Measurements from ENCODE around the gene MLLT6.

DNA sequence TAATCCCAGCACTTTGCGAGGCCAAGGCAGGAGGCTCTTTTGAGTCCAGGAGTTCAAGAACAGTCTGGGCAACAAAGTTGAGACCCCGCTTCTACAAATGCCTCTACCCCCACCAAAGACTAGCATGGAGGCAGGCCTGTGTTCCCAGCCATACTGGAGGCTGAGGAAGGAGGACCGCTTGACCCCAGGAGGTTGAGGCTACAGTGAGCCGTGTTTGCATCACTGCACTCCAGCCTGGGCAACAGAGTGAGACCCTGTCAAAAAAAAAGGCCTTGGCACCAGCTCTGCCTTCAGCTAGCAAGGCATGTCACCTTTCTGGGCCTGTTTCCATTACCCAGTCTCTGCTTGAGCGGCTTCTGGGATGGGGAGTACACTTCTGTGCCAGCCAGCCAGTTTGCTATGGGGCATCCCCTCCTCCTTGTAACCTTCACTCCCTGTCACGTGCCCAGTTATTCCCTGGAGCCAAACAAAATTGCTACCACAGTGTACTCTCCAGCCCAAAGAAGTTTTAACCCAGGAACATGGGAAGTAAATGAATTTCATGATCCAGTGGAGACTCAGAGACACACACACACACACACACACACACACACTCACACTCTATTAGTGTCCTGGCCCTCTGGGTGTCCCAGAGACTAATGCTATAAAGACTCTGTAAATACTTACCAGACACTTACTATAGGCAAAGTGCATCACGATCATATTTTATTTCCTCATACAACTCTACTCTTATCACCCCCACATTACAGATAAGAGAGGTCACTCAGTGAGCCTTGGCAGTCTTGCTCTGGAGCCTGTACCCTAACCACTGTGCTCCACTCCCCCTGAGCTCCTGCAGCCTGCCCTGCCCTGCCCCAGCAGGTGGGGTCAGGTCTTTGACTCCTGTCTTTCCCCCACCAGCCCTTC lies 27.6 kb downstream of the MLLT6 start:
- TF ChIP-seq, protein P1, sequence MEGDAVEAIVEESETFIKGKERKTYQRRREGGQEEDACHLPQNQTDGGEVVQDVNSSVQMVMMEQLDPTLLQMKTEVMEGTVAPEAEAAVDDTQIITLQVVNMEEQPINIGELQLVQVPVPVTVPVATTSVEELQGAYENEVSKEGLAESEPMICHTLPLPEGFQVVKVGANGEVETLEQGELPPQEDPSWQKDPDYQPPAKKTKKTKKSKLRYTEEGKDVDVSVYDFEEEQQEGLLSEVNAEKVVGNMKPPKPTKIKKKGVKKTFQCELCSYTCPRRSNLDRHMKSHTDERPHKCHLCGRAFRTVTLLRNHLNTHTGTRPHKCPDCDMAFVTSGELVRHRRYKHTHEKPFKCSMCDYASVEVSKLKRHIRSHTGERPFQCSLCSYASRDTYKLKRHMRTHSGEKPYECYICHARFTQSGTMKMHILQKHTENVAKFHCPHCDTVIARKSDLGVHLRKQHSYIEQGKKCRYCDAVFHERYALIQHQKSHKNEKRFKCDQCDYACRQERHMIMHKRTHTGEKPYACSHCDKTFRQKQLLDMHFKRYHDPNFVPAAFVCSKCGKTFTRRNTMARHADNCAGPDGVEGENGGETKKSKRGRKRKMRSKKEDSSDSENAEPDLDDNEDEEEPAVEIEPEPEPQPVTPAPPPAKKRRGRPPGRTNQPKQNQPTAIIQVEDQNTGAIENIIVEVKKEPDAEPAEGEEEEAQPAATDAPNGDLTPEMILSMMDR (IDR thresholded peaks at IDR 0.05), result no peak
- no peak for TF ChIP-seq POLR2A (IDR thresholded peaks at IDR 0.05)

All from right lobe of liver (tissue), 4 donors.